AG04450 (cell line): Measurements from ENCODE around the gene NAP1L1. TPM values are rescaled to one million over a fixed set of nuclear protein-coding genes. Genes with fewer than 3 reads are reported as not detected.

Experiments
- CTCF ChIA-PET: fragments of 300-600, 350-600 bp; formaldehyde crosslinking; extraction: SDS; loops from one replicate; lab custom pipeline; 2022; ENCODE audit warnings: antibody characterized with exemption, inconsistent platforms; lab: Charles Lee
- POLR2A ChIA-PET: fragments of 350-600 bp; formaldehyde crosslinking; extraction: SDS; loops from one replicate; lab custom pipeline; 2021; ENCODE audit warnings: antibody characterized with exemption, inconsistent platforms; lab: Yijun Ruan, JAX
- DNase-seq: peaks from one replicate; pipeline ENCODE4 v3.0.0-alpha.2; 2011; ENCODE audit warnings: low read depth, low spot score
- H3K27ac ChIP-seq: one replicate; pipeline ENCODE4 v1.5.1; 2012; ENCODE audit warnings: low read depth, low read length, control low read depth
- H3K27me3 ChIP-seq: one replicate; pipeline ENCODE4 v1.6.0; 2012; ENCODE audit warnings: low read length; ENCODE audit not compliant: control insufficient read depth, insufficient read depth
- H3K4me3 ChIP-seq: 2 replicates; pipeline ENCODE4 v1.5.1; 2011; ENCODE audit warnings: mild to moderate bottlenecking, low read depth, low read length, control low read depth
- H3K9me3 ChIP-seq: 2 replicates; pipeline ENCODE4 v1.5.1; 2012; ENCODE audit warnings: low read length; ENCODE audit not compliant: control insufficient read depth, insufficient read depth
- CTCF ChIP-seq: IDR thresholded peaks from 2 replicates; pipeline ENCODE4 v1.5.1; 2011; ENCODE audit warnings: low read depth, low read length, control low read depth, inconsistent platforms
- polyA plus RNA-seq: library from polyadenylated mRNA; depleted of rRNA; stranded (reverse); fragments of >200 nt; gene quantifications from 2 replicates; pipeline ENCODE4 v1.2.3, GENCODE V29; 2011

Gene NAP1L1
- polyA plus RNA-seq, 1 experiment: 593 TPM

GRCh38 chr12:76028571-76029277, 55.8 kb downstream of the NAP1L1 start:
- H3K27me3 ChIP-seq: no peaks in the 10 kb centered on the region
- ChIA-PET POLR2A (no interaction called here), CTCF (interaction anchor here (0.6 to 1.2 kb wide), 3 partner anchors 8 to 501 kb away, joined by 3 read pairs; no protein-coding TSS in a partner anchor)
- H3K4me3 ChIP-seq: peak overlapping the region; percentile 98
- TF ChIP-seq CTCF: no peak
- no peaks in the 10 kb centered on the region; the same call in 1 of the 2 replicates for H3K9me3 ChIP-seq
- peak overlapping the region; percentile 57 for H3K27ac ChIP-seq
- no peak for DNase-seq

- DNase-seq: no peak
Measured at GRCh38 chr12:76026643-76027063, 57.8 kb downstream of the NAP1L1 start.

GRCh38 chr12:76025601-76026575, 58.6 kb downstream of the NAP1L1 start:
- no peak for DNase-seq
- H3K27ac ChIP-seq: no peak overlapping the region
- CTCF ChIA-PET: interaction anchor here (0.5 to 1.7 kb wide), 4 partner anchors 500 to 635 kb away, joined by 3 to 6 read pairs (median 4); partner anchors contain the start of gene GLIPR1L2
- H3K27me3 ChIP-seq: no peaks in the 10 kb centered on the region
- no peaks in the 10 kb centered on the region; the same call in 1 of the 2 replicates for H3K9me3 ChIP-seq
- H3K4me3 ChIP-seq: no peak overlapping the region
- POLR2A ChIA-PET: interaction anchor here (0.5 to 1.7 kb wide), 5 partner anchors 48 to 514 kb away, joined by 3 to 5 read pairs (median 4); partner anchors contain the start of gene KRR1
- no peak for TF ChIP-seq CTCF

More at GRCh38 chr12:76026643-76027063, 57.8 kb downstream of the NAP1L1 start:
- H3K4me3 ChIP-seq: peak overlapping the region; percentile 41
- POLR2A ChIA-PET: interaction anchor here (1.0 to 1.2 kb wide), 2 partner anchors 301 to 515 kb away, joined by 3 to 5 read pairs; partner anchors contain the start of gene KRR1
- peak overlapping the region; percentile 84 for H3K27ac ChIP-seq
- CTCF ChIA-PET: interaction anchor here (0.8 to 1.1 kb wide), 2 partner anchors 277 to 522 kb away, joined by 3 read pairs; no protein-coding TSS in a partner anchor
- no peaks in the 10 kb centered on the region; the same call in 1 of the 2 replicates for H3K9me3 ChIP-seq
- TF ChIP-seq CTCF: no peak
- H3K27me3 ChIP-seq: no peaks in the 10 kb centered on the region

GRCh38 chr12:76024942-76025600, 59.4 kb downstream of the NAP1L1 start:
- no peak overlapping the region for H3K4me3 ChIP-seq
- ChIA-PET POLR2A (interaction anchor here (0.5 to 1.7 kb wide), 5 partner anchors 47 to 367 kb away, joined by 3 to 5 read pairs (median 4); no protein-coding TSS in a partner anchor), CTCF (interaction anchor here (0.5 to 1.7 kb wide), 9 partner anchors 210 to 634 kb away, joined by 3 to 6 read pairs (median 4); partner anchors contain the start of gene GLIPR1L2)
- no peak overlapping the region for H3K27ac ChIP-seq
- DNase-seq: peak; percentile 59
- no peak for TF ChIP-seq CTCF
- H3K27me3 ChIP-seq: no peaks in the 10 kb centered on the region
- no peaks in the 10 kb centered on the region; the same call in 1 of the 2 replicates for H3K9me3 ChIP-seq
